GM12878 (cell line): ENCODE data around the gene PSMD8. TPM values are rescaled to one million over a fixed set of nuclear protein-coding genes. Genes with fewer than 3 reads are reported as not detected.

Source experiments
- ATAC-seq: fragments of 200-7000 bp; cut with Tn5 transposase; 3 replicates; pipeline ENCODE4 v1.9.1; 2020; ENCODE audit warnings: mild to moderate bottlenecking, moderate library complexity
- BruUV-seq: library from RNA; stranded (reverse); fragments of 400-500 nt; replicated peaks from 2 replicates; lab custom pipeline; 2021; lab: Mats Ljungman, UMichigan
- CTCF ChIA-PET: fragments of 300-600 bp; sonication (Branson Sonifier 250); formaldehyde crosslinking; extraction: SDS; loops from one replicate; lab custom pipeline; 2021; ENCODE audit warnings: inconsistent platforms; lab: Yijun Ruan, JAX
- POLR2A ChIA-PET: fragments of 350-600 bp; formaldehyde crosslinking; extraction: SDS; loops from one replicate; lab custom pipeline; 2021; ENCODE audit warnings: inconsistent platforms; lab: Charles Lee
- RAD21 ChIA-PET: fragments of 300-600 bp; sonication (Branson Sonifier 250); formaldehyde crosslinking; loops from one replicate; lab custom pipeline; 2023; ENCODE audit warnings: antibody characterized with exemption; ENCODE audit not compliant: unreplicated experiment; lab: Charles Lee
- SMC1A ChIA-PET: fragments of 300-600 bp; sonication (Branson Sonifier 250); formaldehyde crosslinking; loops from one replicate; lab custom pipeline; 2023; ENCODE audit not compliant: unreplicated experiment, uncharacterized antibody; lab: Charles Lee
- DNase-seq: peaks from one replicate; pipeline ENCODE4 v3.0.0-alpha.2; 2011; ENCODE audit warnings: low read depth, low spot score
- FAIRE-seq: peaks from 3 replicates; lab custom pipeline; 2011; peaks lifted over from hg19 to GRCh38; lab: Jason Lieb, UNC
- H2AFZ ChIP-seq: 2 replicates; pipeline ENCODE4 v1.6.0; 2011; ENCODE audit warnings: low read depth, low read length, control low read depth; ENCODE audit not compliant: control insufficient read depth
- H3K27ac ChIP-seq: 2 replicates; pipeline ENCODE4 v1.5.1; 2011; ENCODE audit warnings: control low read depth; ENCODE audit not compliant: control insufficient read depth, insufficient read depth
- H3K27me3 ChIP-seq, 2 experiments: replicated peaks in 1 of 2; 2 replicates each; pipeline versions ENCODE4 v1.6.0 to v1.6.1; 2011; ENCODE audit warnings: low read length in 1 of 2; ENCODE audit not compliant: control insufficient read depth in 2 of 2, insufficient read depth in 2 of 2
- H3K36me3 ChIP-seq, 2 experiments: 2 replicates each; pipeline ENCODE4 v1.5.1; 2011; ENCODE audit warnings: low read length in 1 of 2; ENCODE audit not compliant: control insufficient read depth in 2 of 2, insufficient read depth in 2 of 2
- H3K4me1 ChIP-seq: 2 replicates; pipeline ENCODE4 v1.6.1; 2011; ENCODE audit warnings: mild to moderate bottlenecking, low read length, moderate library complexity, mixed read lengths; ENCODE audit not compliant: control insufficient read depth, insufficient read depth
- H3K4me2 ChIP-seq: 2 replicates; pipeline ENCODE4 v1.6.0; 2011; ENCODE audit warnings: control low read depth; ENCODE audit not compliant: control insufficient read depth, insufficient read depth
- H3K4me3 ChIP-seq: fragments of 200-600 bp; sonication (generic); 2 replicates; pipeline ENCODE4 v1.5.1; 2016
- H3K79me2 ChIP-seq: 2 replicates; pipeline ENCODE4 v1.6.0; 2011; ENCODE audit warnings: low read length; ENCODE audit not compliant: control insufficient read depth, insufficient read depth
- H3K9ac ChIP-seq: 2 replicates; pipeline ENCODE4 v1.8.0; 2011; ENCODE audit warnings: low read length, control low read depth, mixed read lengths; ENCODE audit not compliant: control insufficient read depth, insufficient read depth
- H3K9me3 ChIP-seq: replicated peaks from 3 replicates; pipeline ENCODE4 v1.5.1; 2011; ENCODE audit warnings: mild to moderate bottlenecking, low read length; ENCODE audit not compliant: control insufficient read depth, insufficient read depth
- H4K20me1 ChIP-seq: 2 replicates; pipeline ENCODE4 v1.6.0; 2011; ENCODE audit not compliant: control insufficient read depth, insufficient read depth
- CUX1 ChIP-seq: IDR thresholded peaks from 2 replicates; pipeline ENCODE4 v1.6.1; 2012; ENCODE audit warnings: improper control_type of control experiment, low read depth, low read length; ENCODE audit not compliant: insufficient replicate concordance
- JUNB ChIP-seq: IDR thresholded peaks from 2 replicates; pipeline ENCODE4 v1.6.1; 2016; ENCODE audit warnings: antibody characterized with exemption, mild to moderate bottlenecking
- MXI1 ChIP-seq: fragments of 150-350 bp; IDR thresholded peaks from 2 replicates; pipeline ENCODE4 v1.6.1; 2011; ENCODE audit warnings: low read depth, mild to moderate bottlenecking, inconsistent platforms, low read length, improper control_type of control experiment
- PBX3 ChIP-seq: IDR thresholded peaks from 2 replicates; pipeline ENCODE4 v1.6.1; 2011; ENCODE audit warnings: mild to moderate bottlenecking, low read depth, low read length, moderate library complexity; ENCODE audit not compliant: insufficient replicate concordance
- SMC3 ChIP-seq: IDR thresholded peaks from 2 replicates; pipeline ENCODE4 v1.6.1; 2011; ENCODE audit warnings: low read length, improper control_type of control experiment, borderline replicate concordance
- WRNIP1 ChIP-seq: IDR thresholded peaks from 2 replicates; pipeline ENCODE4 v1.6.1; 2011; ENCODE audit warnings: low read depth, low read length, improper control_type of control experiment, borderline replicate concordance
- ZNF274 ChIP-seq: IDR thresholded peaks from one replicate; pipeline ENCODE4 v1.8.0; 2011; ENCODE audit not compliant: insufficient read length, insufficient read depth
- WGBS: methylation state at CpG from one replicate; pipeline ENCODE4 v1.1.6; 2016; ENCODE audit warnings: low lambda C conversion rate; ENCODE audit not compliant: insufficient replicate concordance, insufficient coverage; ENCODE audit errors: missing lambda C conversion rate; 5-methylcytosine and 5-hydroxymethylcytosine counted together
- in situ Hi-C: fragments of 300-500 bp; cut with MboI; formaldehyde crosslinking; loops from 9 replicates; pipeline ENCODE4 v1.14.3; 2018; ENCODE audit warnings: mixed read lengths
- intact Hi-C: fragments of 100-400 bp; cut with micrococcal nuclease; formaldehyde crosslinking; loops from one replicate; pipeline ENCODE4 v1.14.2; 2022; ENCODE audit not compliant: unreplicated experiment
- polyA plus RNA-seq, 11 experiments: library from polyadenylated mRNA; depleted of rRNA in 4 of 11; unstranded in 6 of 11; stranded (reverse) in 5 of 11; fragments of >200 nt; fragmentation: Nextera tagmentation in 4 of 11; fragmentation: Illumina TruSeq in 1 of 11; extraction: Ambion mirVana in 4 of 11; extraction: Trizol in 1 of 11; gene quantifications; 1 replicate in 1 of 11; 2 replicates in 10 of 11; pipeline versions ENCODE4 v1.2.1 to v1.2.3, GENCODE V29; 2011 to 2016; ENCODE audit warnings: inconsistent platforms in 2 of 11, missing spikeins in 2 of 11, low read depth in 1 of 11
- total RNA-seq, 4 experiments: library from RNA; depleted of rRNA in 3 of 4; stranded (reverse); fragments of >200 nt in 3 of 4; fragmentation: Illumina TruSeq in 1 of 4; extraction: Trizol in 1 of 4; gene quantifications; 2 replicates each; pipeline versions ENCODE4 v1.2.1 to v1.2.3, GENCODE V29; 2013 to 2021
- TF ChIP-seq, protein P1 (sequence below): IDR thresholded peaks from 2 replicates; pipeline ENCODE4 v1.6.1; 2012; ENCODE audit warnings: low read depth, low read length, improper control_type of control experiment
- TF ChIP-seq, protein P2 (sequence below): fragments of 150-350 bp; IDR thresholded peaks from 2 replicates; pipeline ENCODE4 v1.6.1; 2014; ENCODE audit warnings: mild to moderate bottlenecking, low read depth, low read length

Gene PSMD8
- total and polyA plus RNA-seq, 10 of the 15 experiments (the other 5 are each of a cell fraction or from before 2014, with no cell fraction given), result 81.2 to 409 (median 268) TPM

- RAD21 ChIA-PET, result interaction anchor here (1.5 kb wide), 1 partner anchor 15 kb away, joined by 5 read pairs; the partner anchor contains the start of gene FAM98C
- no peaks in the 10 kb centered on the region for H4K20me1 ChIP-seq
- FAIRE-seq (no peak), DNase-seq (no peak), ATAC-seq (no peak)
- TF ChIP-seq, protein P1, sequence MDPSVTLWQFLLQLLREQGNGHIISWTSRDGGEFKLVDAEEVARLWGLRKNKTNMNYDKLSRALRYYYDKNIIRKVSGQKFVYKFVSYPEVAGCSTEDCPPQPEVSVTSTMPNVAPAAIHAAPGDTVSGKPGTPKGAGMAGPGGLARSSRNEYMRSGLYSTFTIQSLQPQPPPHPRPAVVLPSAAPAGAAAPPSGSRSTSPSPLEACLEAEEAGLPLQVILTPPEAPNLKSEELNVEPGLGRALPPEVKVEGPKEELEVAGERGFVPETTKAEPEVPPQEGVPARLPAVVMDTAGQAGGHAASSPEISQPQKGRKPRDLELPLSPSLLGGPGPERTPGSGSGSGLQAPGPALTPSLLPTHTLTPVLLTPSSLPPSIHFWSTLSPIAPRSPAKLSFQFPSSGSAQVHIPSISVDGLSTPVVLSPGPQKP, result no peak
- no peak for TF ChIP-seq ZNF274
- no peak for TF ChIP-seq WRNIP1
- no peak for TF ChIP-seq CUX1
- no peak for TF ChIP-seq MXI1
- TF ChIP-seq PBX3, result no peak
- no peak for TF ChIP-seq SMC3
- TF ChIP-seq JUNB, result no peak
- TF ChIP-seq, protein P2, sequence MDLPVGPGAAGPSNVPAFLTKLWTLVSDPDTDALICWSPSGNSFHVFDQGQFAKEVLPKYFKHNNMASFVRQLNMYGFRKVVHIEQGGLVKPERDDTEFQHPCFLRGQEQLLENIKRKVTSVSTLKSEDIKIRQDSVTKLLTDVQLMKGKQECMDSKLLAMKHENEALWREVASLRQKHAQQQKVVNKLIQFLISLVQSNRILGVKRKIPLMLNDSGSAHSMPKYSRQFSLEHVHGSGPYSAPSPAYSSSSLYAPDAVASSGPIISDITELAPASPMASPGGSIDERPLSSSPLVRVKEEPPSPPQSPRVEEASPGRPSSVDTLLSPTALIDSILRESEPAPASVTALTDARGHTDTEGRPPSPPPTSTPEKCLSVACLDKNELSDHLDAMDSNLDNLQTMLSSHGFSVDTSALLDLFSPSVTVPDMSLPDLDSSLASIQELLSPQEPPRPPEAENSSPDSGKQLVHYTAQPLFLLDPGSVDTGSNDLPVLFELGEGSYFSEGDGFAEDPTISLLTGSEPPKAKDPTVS, result no peak
- H3K36me3 ChIP-seq, result no peaks in the 10 kb centered on the region
- H3K27me3 ChIP-seq, result no peaks in the 10 kb centered on the region; a peak in 1 of 4 replicates
- no peak overlapping the region for H3K27ac ChIP-seq
- WGBS, result 51% methylated on average over 8 of the region's 8 CpGs
- in situ Hi-C loops, result loop anchor here (25.0 kb wide), 1 partner anchor 220 kb away; the partner anchor contains the start of gene ACTN4
- peak overlapping the region; percentile 68 for H3K4me2 ChIP-seq
- peaks cover 7% of the 10 kb centered on the region for H3K4me1 ChIP-seq
- H2AFZ ChIP-seq, result peak overlapping the region; percentile 29; the same call in 1 of the 2 replicates
- H3K79me2 ChIP-seq, result no peaks in the 10 kb centered on the region
- SMC1A ChIA-PET, result interaction anchor here (1.0 kb wide), 1 partner anchor 13 kb away, joined by 3 read pairs; no protein-coding TSS in a partner anchor
- H3K9ac ChIP-seq, result no peak overlapping the region
- intact Hi-C loops, result no loop called here
- POLR2A ChIA-PET, result no interaction called here
- H3K9me3 ChIP-seq, result no peaks in the 10 kb centered on the region
- 0 out of 2 replicates have a peak overlapping the region, but pooled peaks have one; percentile 54 for H3K4me3 ChIP-seq
- BruUV-seq, result no TSS peak
- CTCF ChIA-PET, result interaction anchor here (0.8 kb wide), 1 partner anchor 147 kb away, joined by 3 read pairs; no protein-coding TSS in a partner anchor
Observed at GRCh38 chr19:38417146-38417543, 42.8 kb downstream of the PSMD8 start.
